HCT116 (cell line): ENCODE results near the gene ACSF2. TPM values are rescaled to one million over a fixed set of nuclear protein-coding genes. Genes with fewer than 3 reads are reported as not detected.

Experiments used
- ATAC-seq: fragments of 200-7000 bp; cut with Tn5 transposase; 2 replicates; pipeline ENCODE4 v1.9.1; 2020; ENCODE audit warnings: mild to moderate bottlenecking, moderate library complexity
- BruUV-seq: library from RNA; stranded (reverse); fragments of 400-500 nt; replicated peaks from 2 replicates; lab custom pipeline; 2021; lab: Mats Ljungman, UMichigan
- CTCF ChIA-PET: fragments of 300-600 bp; sonication (Branson Sonifier 250); formaldehyde crosslinking; loops from one replicate; lab custom pipeline; 2021; ENCODE audit warnings: antibody characterized with exemption; lab: Charles Lee
- POLR2A ChIA-PET: fragments of 300-600, 350-600 bp; sonication (Branson Sonifier 250); formaldehyde crosslinking; loops from one replicate; lab custom pipeline; 2021; ENCODE audit warnings: antibody characterized with exemption; lab: Charles Lee
- RAD21 ChIA-PET, 2 experiments: fragments of 300-600 bp; sonication (Branson Sonifier 250); formaldehyde crosslinking; loops; one replicate each; lab custom pipeline; 2023; ENCODE audit warnings: low total read pairs in 2 of 2; ENCODE audit not compliant: uncharacterized antibody in 2 of 2, unreplicated experiment in 2 of 2, low non-redundant PET in 1 of 2; lab: Charles Lee
- DNase-seq: peaks from one replicate; pipeline ENCODE4 v3.0.0-alpha.2; 2010; ENCODE audit warnings: low read depth, low spot score
- H2AFZ ChIP-seq: fragments of 200-600 bp; shearing (Covaris generic), sonication (generic); 2 replicates; pipeline ENCODE4 v1.6.1; 2017; ENCODE audit warnings: low read depth, mixed run types, mixed read lengths, antibody characterized with exemption, low read length; ENCODE audit not compliant: poor library complexity, severe bottlenecking
- H3K27ac ChIP-seq: 2 replicates; pipeline ENCODE4 v1.5.1; 2012; ENCODE audit warnings: low read depth, low read length
- H3K27me3 ChIP-seq: fragments of 200-600 bp; sonication (generic); 2 replicates; pipeline ENCODE4 v1.6.1; 2016; ENCODE audit warnings: mixed run types, low read length, mixed read lengths; ENCODE audit not compliant: insufficient read depth
- H3K36me3 ChIP-seq, 2 experiments: fragments of 200-500 bp in 1 of 2; fragments of 200-600 bp in 1 of 2; sonication (Bioruptor generic) in 1 of 2; sonication (generic) in 1 of 2; 2 replicates each; pipeline versions ENCODE4 v1.5.1 to v1.6.1; 2014 to 2016; ENCODE audit warnings: low read length in 2 of 2, inconsistent platforms in 1 of 2, mixed read lengths in 1 of 2, mixed run types in 1 of 2; ENCODE audit not compliant: insufficient read depth in 2 of 2, control insufficient read depth in 1 of 2
- H3K4me1 ChIP-seq, 2 experiments: fragments of 200-600 bp in 1 of 2; sonication (generic) in 1 of 2; 2 replicates each; pipeline versions ENCODE4 v1.5.1 to v1.6.1; 2012 to 2017; ENCODE audit warnings: low read length in 2 of 2, inconsistent platforms in 1 of 2, mild to moderate bottlenecking in 1 of 2, mixed read lengths in 1 of 2, mixed run types in 1 of 2, moderate library complexity in 1 of 2; ENCODE audit not compliant: insufficient read depth in 2 of 2, control insufficient read depth in 1 of 2
- H3K4me2 ChIP-seq: fragments of 200-600 bp; sonication (generic); 2 replicates; pipeline ENCODE4 v1.6.1; 2017; ENCODE audit warnings: mixed run types, low read length, mixed read lengths
- H3K4me3 ChIP-seq, 2 experiments: fragments of 200-600 bp in 1 of 2; sonication (generic) in 1 of 2; replicated peaks in 1 of 2; 2 replicates each; pipeline ENCODE4 v1.5.1; 2011 to 2016; ENCODE audit warnings: low read length in 2 of 2, control low read depth in 1 of 2, low read depth in 1 of 2, mild to moderate bottlenecking in 1 of 2, mixed read lengths in 1 of 2, mixed run types in 1 of 2
- H3K79me2 ChIP-seq: fragments of 200-600 bp; sonication (generic); 2 replicates; pipeline ENCODE4 v1.6.1; 2017; ENCODE audit warnings: mild to moderate bottlenecking, mixed run types, low read length, moderate library complexity, mixed read lengths; ENCODE audit not compliant: insufficient read depth
- H3K9ac ChIP-seq: fragments of 200-600 bp; sonication (generic); 2 replicates; pipeline ENCODE4 v1.6.1; 2016; ENCODE audit warnings: low read length, mixed read lengths
- H3K9me2 ChIP-seq: fragments of 200-600 bp; sonication (generic), shearing (Covaris generic); 2 replicates; pipeline ENCODE4 v1.6.1; 2017; ENCODE audit warnings: mixed run types, mild to moderate bottlenecking, moderate library complexity; ENCODE audit not compliant: insufficient read depth
- H3K9me3 ChIP-seq, 2 experiments: fragments of 200-500 bp in 1 of 2; fragments of 200-600 bp in 1 of 2; sonication (Bioruptor generic) in 1 of 2; sonication (generic) in 1 of 2; 2 replicates each; pipeline ENCODE4 v1.6.1; 2014 to 2017; ENCODE audit warnings: low read length in 2 of 2, mixed read lengths in 2 of 2, inconsistent platforms in 1 of 2, low read depth in 1 of 2, mild to moderate bottlenecking in 1 of 2, mixed run types in 1 of 2, moderate library complexity in 1 of 2; ENCODE audit not compliant: control insufficient read depth in 1 of 2, insufficient read depth in 1 of 2
- H4K20me1 ChIP-seq: fragments of 200-600 bp; sonication (generic), shearing (Covaris generic); 2 replicates; pipeline ENCODE4 v1.6.1; 2017; ENCODE audit warnings: mixed run types, mild to moderate bottlenecking, moderate library complexity; ENCODE audit not compliant: insufficient read depth
- ATF3 ChIP-seq: IDR thresholded peaks from 2 replicates; pipeline ENCODE4 v1.6.1; 2012
- CEBPB ChIP-seq: IDR thresholded peaks from 2 replicates; pipeline ENCODE4 v1.6.1; 2012; ENCODE audit warnings: low read depth
- CTCF ChIP-seq, 3 experiments: fragments of 200-600 bp in 1 of 3; sonication (generic) in 1 of 3; IDR thresholded peaks in 2 of 3; conservative IDR thresholded peaks in 1 of 3; 2 replicates each; pipeline ENCODE4 v1.5.1; 2012 to 2017; ENCODE audit warnings: low read depth in 2 of 3, low read length in 2 of 3, antibody characterized with exemption in 1 of 3, borderline replicate concordance in 1 of 3, control low read depth in 1 of 3, mild to moderate bottlenecking in 1 of 3, mixed read lengths in 1 of 3, mixed run types in 1 of 3, moderate library complexity in 1 of 3; ENCODE audit not compliant: insufficient read depth in 1 of 3
- REST ChIP-seq: IDR thresholded peaks from 2 replicates; pipeline ENCODE4 v1.6.1; 2012; ENCODE audit warnings: low read depth
- SIN3A ChIP-seq: IDR thresholded peaks from 2 replicates; pipeline ENCODE4 v1.6.1; 2012; ENCODE audit warnings: low read depth
- SRF ChIP-seq: IDR thresholded peaks from 2 replicates; pipeline ENCODE4 v1.6.1; 2012; ENCODE audit warnings: low read depth
- TCF7L2 ChIP-seq: IDR thresholded peaks from 2 replicates; pipeline ENCODE4 v1.7.0; 2011; ENCODE audit warnings: borderline replicate concordance, inconsistent platforms; ENCODE audit not compliant: insufficient read depth, insufficient read length; ENCODE audit errors: extremely low read depth
- YY1 ChIP-seq: IDR thresholded peaks from 2 replicates; pipeline ENCODE4 v1.6.1; 2011; ENCODE audit warnings: low read length, low read depth, moderate library complexity, mild to moderate bottlenecking; ENCODE audit not compliant: insufficient replicate concordance; ENCODE audit errors: extremely low read depth
- ZBTB33 ChIP-seq: IDR thresholded peaks from 2 replicates; pipeline ENCODE4 v1.6.1; 2011; ENCODE audit warnings: mild to moderate bottlenecking, low read length, moderate library complexity; ENCODE audit not compliant: insufficient replicate concordance; ENCODE audit errors: extremely low read depth
- intact Hi-C: fragments of 100-400 bp; cut with micrococcal nuclease; formaldehyde crosslinking; loops from 2 replicates; pipeline ENCODE4 v1.10.0; 2022
- total RNA-seq: library from RNA; stranded (reverse); gene quantifications from one replicate; pipeline ENCODE4 v1.2.1, GENCODE V29; 2021; ENCODE audit not compliant: unreplicated experiment

The ACSF2 gene
- total RNA-seq, 1 experiment from 2014 or later = 52.4 TPM

- Histone ChIP-seq H3K9me2 (no peaks in the 10 kb centered on the region), H3K4me2 (peak overlapping the region; percentile 43), H3K27ac (no peak overlapping the region), H3K9me3 (no peaks in the 10 kb centered on the region), H3K4me1 (peaks cover 16 to 27% of the 10 kb centered on the region in 2 experiments), H3K79me2 (no peaks in the 10 kb centered on the region), H2AFZ (no peak overlapping the region), H3K9ac (no peak overlapping the region), H3K36me3 (no peaks in the 10 kb centered on the region), H3K27me3 (no peaks in the 10 kb centered on the region), H3K4me3 (no peak overlapping the region), H4K20me1 (no peaks in the 10 kb centered on the region)
- POLR2A ChIA-PET = no interaction called here
- DNase-seq (no peak), ATAC-seq (no peak)
- CTCF ChIA-PET = interaction anchor here (0.7 to 1.1 kb wide), 2 partner anchors 9 to 738 kb away, joined by 3 read pairs; no protein-coding TSS in a partner anchor
- intact Hi-C loops = no loop called here
- no TSS peak for BruUV-seq
- TF ChIP-seq ATF3 (no peak), SIN3A (no peak), TCF7L2 (no peak), REST (no peak), CEBPB (no peak), YY1 (no peak), CTCF (IDR thresholded peaks at IDR 0.05 in 2 of 3, conservative IDR thresholded peaks at IDR 0.05 in 1 of 3; ENCODE audit: borderline replicate concordance in 1 of 3, insufficient read depth in 1 of 3, low read depth in 2 of 3, low read length in 2 of 3) (no peak), ZBTB33 (no peak), SRF (no peak)
- TF ChIP-seq, all 23 proteins: peak for 0
- RAD21 ChIA-PET = interaction anchor here in 1 of 2 experiments (0.7 kb wide), 1 partner anchor 12 kb away, joined by 4 read pairs; no protein-coding TSS in a partner anchor
These were observed 69.3 kb downstream of the ACSF2 start for GRCh38 chr17:50495217-50495823.
